Endodermal cell (in vitro differentiated cells): ENCODE data around the gene KIAA1671. TPM values are rescaled to one million over a fixed set of nuclear protein-coding genes. Genes with fewer than 3 reads are reported as not detected.

Experiments used
- DNase-seq: peaks from one replicate; pipeline ENCODE4 v3.0.0-alpha.2; 2017
- H3K27ac ChIP-seq: 2 replicates; pipeline ENCODE4 v1.5.1; 2013; ENCODE audit warnings: mild to moderate bottlenecking, low read depth, low read length, moderate library complexity
- H3K27me3 ChIP-seq: 2 replicates; pipeline ENCODE4 v1.6.1; 2013; ENCODE audit warnings: mild to moderate bottlenecking, low read length, moderate library complexity; ENCODE audit not compliant: insufficient read depth, control insufficient read depth, poor library complexity, severe bottlenecking
- H3K36me3 ChIP-seq: 2 replicates; pipeline ENCODE4 v1.7.0; 2013; ENCODE audit warnings: mild to moderate bottlenecking, low read length, moderate library complexity; ENCODE audit not compliant: control insufficient read depth, insufficient read depth
- H3K4me1 ChIP-seq: one replicate; pipeline ENCODE4 v1.7.0; 2013; ENCODE audit warnings: low read length; ENCODE audit not compliant: control insufficient read depth, insufficient read depth
- H3K4me3 ChIP-seq: 2 replicates; pipeline ENCODE4 v1.5.1; 2013; ENCODE audit warnings: mild to moderate bottlenecking, low read length, moderate library complexity
- H3K9ac ChIP-seq: 2 replicates; pipeline ENCODE4 v1.6.1; 2013; ENCODE audit warnings: mild to moderate bottlenecking, low read length, moderate library complexity; ENCODE audit not compliant: poor library complexity, severe bottlenecking; ENCODE audit errors: extremely low read depth
- H3K9me3 ChIP-seq: 2 replicates; pipeline ENCODE4 v1.6.1; 2013; ENCODE audit warnings: mild to moderate bottlenecking, low read length, moderate library complexity; ENCODE audit not compliant: control insufficient read depth
- H3K27ac Mint-ChIP-seq: 2 replicates; pipeline ENCODE4 v1.8.0; 2020; ENCODE audit warnings: mixed read lengths
- H3K27me3 Mint-ChIP-seq: 2 replicates; pipeline ENCODE4 v1.8.0; 2021; ENCODE audit warnings: mild to moderate bottlenecking, mixed read lengths; ENCODE audit not compliant: insufficient read depth
- H3K36me3 Mint-ChIP-seq: 2 replicates; pipeline ENCODE4 v1.8.0; 2020; ENCODE audit warnings: low read depth, mixed read lengths
- H3K4me1 Mint-ChIP-seq: 2 replicates; pipeline ENCODE4 v1.8.0; 2020; ENCODE audit warnings: mixed read lengths
- H3K4me3 Mint-ChIP-seq: 2 replicates; pipeline ENCODE4 v1.8.0; 2020; ENCODE audit warnings: mild to moderate bottlenecking, moderate library complexity, mixed read lengths
- H3K9me3 Mint-ChIP-seq: 2 replicates; pipeline ENCODE4 v1.8.0; 2020; ENCODE audit warnings: mild to moderate bottlenecking, mixed read lengths
- WGBS, 2 experiments: methylation state at CpG; one replicate each; pipeline versions ENCODE4 v1.1.5 to v1.1.7; 2013; ENCODE audit warnings: missing lambda C conversion rate in 2 of 2, mixed read lengths in 1 of 2; ENCODE audit not compliant: insufficient coverage in 1 of 2, insufficient read length in 1 of 2; 5-methylcytosine and 5-hydroxymethylcytosine counted together
- total RNA-seq, 2 donors: library from RNA; stranded (reverse); fragmentation: NEBNext Ultra II Directional in 1 of 2; extraction: Animal tissue kit (Norgen Biotek cat#: 25700) in 1 of 2; gene quantifications; 2 replicates in 1 of 2; 3 replicates in 1 of 2; pipeline ENCODE4 v1.2.1, GENCODE V29; 2021
- TF ChIP-seq, protein P1 (sequence below): fragments of 200-600 bp; sonication (generic); conservative IDR thresholded peaks from 2 replicates; pipeline ENCODE4 v1.5.0; 2021; ENCODE audit warnings: antibody characterized with exemption, mild to moderate bottlenecking

Gene KIAA1671
- total RNA-seq, 2 donors from 2014 or later, result 38.8 to 43.7 TPM

DNA sequence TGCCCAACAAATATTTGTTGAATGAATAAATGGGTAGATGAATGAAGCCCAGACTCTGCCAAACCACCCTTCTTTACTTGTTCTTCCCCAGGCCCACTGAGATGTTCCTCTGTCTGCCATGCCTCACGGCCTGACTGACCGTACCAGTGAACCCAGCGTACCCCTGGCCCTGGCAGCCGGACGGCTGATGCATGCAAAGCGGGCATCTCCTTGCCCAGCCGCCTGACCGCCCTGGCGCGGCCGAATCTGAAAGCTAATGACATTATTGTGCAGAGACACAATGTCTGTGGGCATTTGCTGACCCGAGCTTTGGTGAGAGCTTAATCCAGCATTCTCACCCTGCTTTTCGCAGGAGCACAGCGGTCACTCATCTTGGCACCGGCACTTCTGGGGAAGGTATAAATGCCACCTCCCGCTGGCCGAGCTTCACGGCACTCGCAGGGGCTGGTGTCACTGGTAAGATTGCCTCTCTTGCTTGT, 266.7 kb downstream of the KIAA1671 start, which contains the start of gene CRYBB2:
Gene CRYBB2 (plus strand): TSS at position 429 of the 479 bp plus-strand sequence. CDS start 1,791 bp downstream, outside the sequence.
- Histone ChIP-seq H3K27me3 (peaks cover 27% of the 10 kb centered on the region), H3K36me3 (no peaks in the 10 kb centered on the region), H3K9me3 (peaks cover 13% of the 10 kb centered on the region), H3K4me1 (no peaks in the 10 kb centered on the region), H3K4me3 (no peak within 1 kb of the TSS), H3K27ac (no peak within 1 kb of the TSS), H3K9ac (no peak within 1 kb of the TSS)
- Mint-ChIP-seq H3K4me1 (no peaks in the 10 kb centered on the region), H3K4me3 (no peak within 1 kb of the TSS), H3K27me3 (peaks cover 16% of the 10 kb centered on the region), H3K9me3 (peaks cover 11% of the 10 kb centered on the region), H3K36me3 (no peaks in the 10 kb centered on the region), H3K27ac (no peak within 1 kb of the TSS)
- no peak for DNase-seq
- TF ChIP-seq, protein P1, sequence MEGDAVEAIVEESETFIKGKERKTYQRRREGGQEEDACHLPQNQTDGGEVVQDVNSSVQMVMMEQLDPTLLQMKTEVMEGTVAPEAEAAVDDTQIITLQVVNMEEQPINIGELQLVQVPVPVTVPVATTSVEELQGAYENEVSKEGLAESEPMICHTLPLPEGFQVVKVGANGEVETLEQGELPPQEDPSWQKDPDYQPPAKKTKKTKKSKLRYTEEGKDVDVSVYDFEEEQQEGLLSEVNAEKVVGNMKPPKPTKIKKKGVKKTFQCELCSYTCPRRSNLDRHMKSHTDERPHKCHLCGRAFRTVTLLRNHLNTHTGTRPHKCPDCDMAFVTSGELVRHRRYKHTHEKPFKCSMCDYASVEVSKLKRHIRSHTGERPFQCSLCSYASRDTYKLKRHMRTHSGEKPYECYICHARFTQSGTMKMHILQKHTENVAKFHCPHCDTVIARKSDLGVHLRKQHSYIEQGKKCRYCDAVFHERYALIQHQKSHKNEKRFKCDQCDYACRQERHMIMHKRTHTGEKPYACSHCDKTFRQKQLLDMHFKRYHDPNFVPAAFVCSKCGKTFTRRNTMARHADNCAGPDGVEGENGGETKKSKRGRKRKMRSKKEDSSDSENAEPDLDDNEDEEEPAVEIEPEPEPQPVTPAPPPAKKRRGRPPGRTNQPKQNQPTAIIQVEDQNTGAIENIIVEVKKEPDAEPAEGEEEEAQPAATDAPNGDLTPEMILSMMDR, result no peak
- 91 to 95% methylated on average over 15 to 19 of the region's 19 CpGs for WGBS, 2 experiments

GRCh38 chr22:25219948-25220442, 267.5 kb downstream of the KIAA1671 start:
- Histone ChIP-seq H3K9ac (no peak overlapping the region), H3K4me3 (no peak overlapping the region), H3K27me3 (peaks cover 27% of the 10 kb centered on the region), H3K4me1 (no peaks in the 10 kb centered on the region), H3K27ac (no peak overlapping the region), H3K9me3 (peaks cover 6% of the 10 kb centered on the region), H3K36me3 (no peaks in the 10 kb centered on the region)
- no peak overlapping the region for H3K27ac Mint-ChIP-seq
- peaks cover 16% of the 10 kb centered on the region for H3K27me3 Mint-ChIP-seq
- no peaks in the 10 kb centered on the region for H3K4me1 Mint-ChIP-seq
- no peak overlapping the region for H3K4me3 Mint-ChIP-seq
- TF ChIP-seq, protein P1, result no peak
- DNase-seq, result no peak
- 80 to 82% methylated on average over 1 to 4 of the region's 4 CpGs for WGBS, 2 experiments
- no peaks in the 10 kb centered on the region for H3K36me3 Mint-ChIP-seq
- peaks cover 6% of the 10 kb centered on the region for H3K9me3 Mint-ChIP-seq

GRCh38 chr22:25221790-25222189, 269.3 kb downstream of the KIAA1671 start:
- no peak overlapping the region for H3K9ac ChIP-seq
- no peaks in the 10 kb centered on the region for H3K9me3 ChIP-seq
- H3K36me3 ChIP-seq, result no peaks in the 10 kb centered on the region
- H3K4me3 ChIP-seq, result no peak overlapping the region
- H3K27ac ChIP-seq, result no peak overlapping the region
- no peaks in the 10 kb centered on the region for H3K4me1 ChIP-seq
- Mint-ChIP-seq H3K4me3 (no peak overlapping the region), H3K27me3 (peaks cover 14% of the 10 kb centered on the region), H3K27ac (no peak overlapping the region), H3K4me1 (no peaks in the 10 kb centered on the region), H3K36me3 (no peaks in the 10 kb centered on the region), H3K9me3 (no peaks in the 10 kb centered on the region)
- DNase-seq, result no peak
- H3K27me3 ChIP-seq, result peaks cover 27% of the 10 kb centered on the region
- TF ChIP-seq, protein P1, result no peak
- 91 to 93% methylated on average over 6 to 8 of the region's 8 CpGs for WGBS, 2 experiments
